ELF-1 (cell line): ENCODE results near the gene UBAC2.

Source experiments
- DNase-seq: peaks from one replicate; pipeline ENCODE4 v3.0.0-alpha.2; 2016; ENCODE audit warnings: low read depth, low spot score

Gene UBAC2

GRCh38 chr13:99339230-99339721 is 138.6 kb downstream of the UBAC2 start:
- DNase-seq: no peak

- no peak for DNase-seq
These were observed 139.2 kb downstream of the UBAC2 start for GRCh38 chr13:99339736-99340397.

GRCh38 chr13:99340638-99341037 is 140.0 kb downstream of the UBAC2 start:
- DNase-seq: no peak

GRCh38 chr13:99341969-99342722 is 141.5 kb downstream of the UBAC2 start:
- DNase-seq: no peak

- DNase-seq: no peak
These were observed 142.2 kb downstream of the UBAC2 start for GRCh38 chr13:99342723-99343315.

- no peak for DNase-seq
These were observed 144.1 kb downstream of the UBAC2 start for GRCh38 chr13:99344610-99345208.

GRCh38 chr13:99345345-99345744 is 144.7 kb downstream of the UBAC2 start:
- no peak for DNase-seq

GRCh38 chr13:99346335-99347042 is 145.8 kb downstream of the UBAC2 start:
- DNase-seq: no peak

GRCh38 chr13:99347335-99347878 is 146.8 kb downstream of the UBAC2 start:
- DNase-seq: no peak

- DNase-seq: no peak
These were observed 147.3 kb downstream of the UBAC2 start for GRCh38 chr13:99347911-99348451.

- DNase-seq: no peak
These were observed 149.5 kb downstream of the UBAC2 start for GRCh38 chr13:99350191-99350590.

- DNase-seq: no peak
These were observed 151.1 kb downstream of the UBAC2 start for GRCh38 chr13:99351772-99352171.

- DNase-seq: no peak
These were observed 151.9 kb downstream of the UBAC2 start for GRCh38 chr13:99352351-99353245.

- no peak for DNase-seq
These were observed 152.6 kb downstream of the UBAC2 start for GRCh38 chr13:99353246-99353600.

GRCh38 chr13:99353836-99354235 is 153.2 kb downstream of the UBAC2 start:
- no peak for DNase-seq

GRCh38 chr13:99354371-99354951 is 153.8 kb downstream of the UBAC2 start:
- peak; percentile 72 for DNase-seq

GRCh38 chr13:99355267-99356011 is 154.8 kb downstream of the UBAC2 start:
- peak; percentile 41 for DNase-seq

GRCh38 chr13:99356012-99356261 is 155.3 kb downstream of the UBAC2 start:
- no peak for DNase-seq
